ENCODE results near the gene CDH23.

The CDH23 gene

DNA sequence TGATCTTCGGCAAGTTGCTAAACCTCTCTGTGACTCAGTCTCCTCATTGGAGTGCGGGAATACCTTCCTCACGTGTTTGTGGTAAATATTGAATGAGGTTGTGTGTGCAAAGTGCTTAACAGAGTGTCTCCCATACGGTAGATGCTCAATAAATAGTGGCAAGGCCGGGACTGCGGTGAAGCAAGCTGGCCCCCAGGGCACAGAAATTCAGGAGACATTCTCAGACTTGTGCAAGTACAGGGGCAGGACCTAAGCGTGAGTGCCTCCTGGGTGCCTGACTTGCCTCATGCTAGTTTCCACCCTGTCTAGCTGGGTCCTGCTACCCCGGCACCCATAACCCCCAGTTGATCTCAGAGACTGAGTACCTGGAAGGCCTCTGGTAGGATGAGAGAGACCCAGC is 97.8 kb downstream of the CDH23 start:
- DNase-seq = no peak

DNA sequence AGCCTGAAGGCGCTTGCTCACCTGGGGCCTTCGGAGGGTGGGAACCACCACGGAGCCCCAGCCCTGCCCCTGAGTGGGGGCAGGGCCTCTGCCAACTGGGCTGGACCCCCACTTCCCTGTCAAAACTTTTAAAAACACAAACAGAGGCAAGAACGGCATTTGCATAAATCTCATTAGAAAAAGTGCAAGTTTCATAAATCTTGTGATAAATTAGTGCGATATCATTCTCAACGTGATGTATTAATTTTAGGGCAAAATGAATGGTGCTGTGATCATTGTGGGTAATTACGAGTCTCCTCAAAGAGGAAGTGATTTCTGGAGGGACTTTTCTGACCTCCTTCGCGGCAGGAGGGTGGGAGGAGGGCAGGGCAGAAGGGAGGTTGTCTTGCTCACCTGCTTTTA is 98.3 kb downstream of the CDH23 start:
- no peak for DNase-seq

DNA sequence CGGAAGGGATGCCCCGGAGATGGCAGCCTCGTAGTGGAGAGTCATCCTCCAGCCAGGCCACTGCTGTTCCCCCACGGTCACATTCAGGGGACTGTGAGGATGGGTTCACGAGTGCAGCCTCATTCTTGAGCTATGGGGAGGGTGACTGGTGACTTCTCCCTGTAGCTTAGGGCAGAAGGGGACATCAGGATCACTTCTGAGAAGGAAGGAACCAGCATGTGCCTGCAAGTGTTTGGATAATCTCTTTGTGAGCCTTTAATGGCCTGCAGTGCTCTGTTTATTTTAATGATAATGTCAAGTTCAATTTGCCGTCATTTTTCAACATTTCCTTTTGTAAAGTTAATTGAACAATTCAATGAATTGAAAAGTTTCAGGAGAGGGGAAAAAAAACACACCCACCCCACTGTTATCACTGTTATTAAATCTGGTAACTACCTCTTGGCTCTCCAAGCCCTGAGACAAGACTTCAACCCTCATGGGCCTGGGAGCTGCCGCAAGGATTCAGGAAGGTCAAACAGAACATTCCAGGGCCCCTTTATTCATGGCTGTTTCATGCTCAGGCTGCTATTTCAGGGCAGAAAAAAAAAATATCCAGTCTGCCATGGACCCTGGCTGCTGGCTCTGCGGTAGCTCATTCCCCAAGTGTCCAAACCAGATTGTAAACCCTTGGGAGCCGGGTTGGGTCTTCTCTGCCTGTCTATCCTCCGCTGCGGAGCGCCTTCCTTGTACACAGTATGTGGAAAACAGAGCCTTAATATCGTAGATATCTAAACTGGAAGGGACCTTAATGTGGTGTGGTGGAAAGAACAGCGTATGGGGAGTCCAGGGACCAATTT is 100.4 kb downstream of the CDH23 start:
- DNase-seq = no peak

DNA sequence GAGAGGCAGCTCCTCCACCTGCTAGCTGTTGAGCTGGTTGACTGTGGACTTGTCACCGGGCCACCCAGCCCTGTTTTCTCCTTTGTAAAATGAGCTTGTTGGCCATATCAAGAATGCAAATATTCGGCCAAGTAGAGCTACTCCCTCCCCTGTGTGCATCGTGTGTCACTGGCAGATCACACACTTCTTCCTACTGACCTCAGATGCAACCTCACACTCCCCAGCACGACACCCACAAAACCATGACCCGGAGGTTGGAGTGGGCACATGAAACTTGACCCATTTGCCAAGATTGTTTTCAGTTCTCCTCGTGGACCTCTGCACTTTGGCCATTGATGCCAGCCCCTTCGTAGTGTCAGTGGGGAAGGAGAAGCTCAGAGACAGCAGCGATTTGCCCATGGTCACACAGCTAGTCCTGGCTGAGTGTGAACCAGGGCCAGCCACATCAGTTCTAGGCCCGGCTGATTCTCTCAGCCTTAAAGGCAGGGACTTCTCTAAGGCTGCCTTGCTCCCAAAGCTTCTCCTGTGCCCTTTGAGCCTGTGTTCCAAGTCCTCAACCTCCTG is 101.1 kb downstream of the CDH23 start:
- DNase-seq = no peak

DNA sequence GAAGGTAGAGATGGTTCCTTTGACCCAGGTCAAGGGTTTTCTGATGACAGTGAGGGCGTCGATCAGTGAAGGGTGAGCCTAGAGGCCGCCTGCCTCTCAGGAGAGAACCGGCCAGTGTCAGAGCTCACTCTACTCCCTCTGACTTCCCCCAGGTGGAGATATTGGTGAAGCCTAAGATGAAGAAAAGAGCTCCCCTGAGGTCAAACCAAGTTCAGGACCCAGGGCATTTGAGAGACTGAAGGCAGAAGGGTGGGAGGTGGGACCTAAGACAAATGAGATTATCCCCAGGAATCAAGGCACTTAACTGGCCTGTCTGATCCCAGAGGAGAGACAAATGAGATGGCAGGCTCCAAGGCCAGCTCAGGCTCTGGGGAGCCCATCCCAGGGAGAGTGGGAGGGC is 104.7 kb downstream of the CDH23 start:
- no peak for DNase-seq

DNA sequence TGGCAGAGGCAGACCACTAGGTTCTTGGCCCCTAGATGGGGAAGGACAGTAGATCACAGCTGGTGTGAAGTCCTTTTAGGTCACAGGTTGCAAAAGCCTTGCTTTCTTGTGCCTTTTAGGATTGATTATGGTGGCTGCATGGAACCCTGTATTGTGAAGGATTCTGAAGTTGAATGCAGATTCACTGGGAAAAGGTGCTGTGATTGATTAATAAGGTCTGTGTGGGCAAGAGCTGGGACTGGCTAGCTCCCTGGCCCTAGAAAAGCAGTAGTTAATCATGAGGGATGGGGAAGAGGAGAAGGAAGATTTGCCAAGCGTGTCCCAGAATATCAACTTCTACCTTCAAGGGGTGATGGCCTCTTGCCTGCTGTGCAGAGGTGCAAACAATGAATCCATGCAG is 105.5 kb downstream of the CDH23 start:
- DNase-seq = no peak

DNA sequence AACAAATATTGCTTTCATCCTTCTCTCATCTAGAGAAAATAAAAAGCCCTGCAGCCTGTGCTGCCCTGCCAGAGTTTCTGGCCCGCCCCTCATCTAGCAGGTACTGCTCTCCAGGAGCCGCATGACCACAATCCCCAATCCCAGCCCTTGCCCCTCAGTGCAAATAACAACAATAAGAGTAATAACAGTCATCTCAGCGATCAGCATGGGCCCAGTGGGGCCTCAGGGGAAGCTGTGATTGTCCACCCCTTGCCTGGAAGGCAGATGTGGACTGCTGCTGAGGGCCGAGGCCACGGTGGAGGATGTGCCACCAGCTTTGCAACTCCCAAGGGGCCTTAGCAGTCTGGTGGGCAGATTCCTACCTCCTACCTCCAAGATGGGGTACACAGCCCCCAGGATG is 106.1 kb downstream of the CDH23 start:
- DNase-seq = no peak

DNA sequence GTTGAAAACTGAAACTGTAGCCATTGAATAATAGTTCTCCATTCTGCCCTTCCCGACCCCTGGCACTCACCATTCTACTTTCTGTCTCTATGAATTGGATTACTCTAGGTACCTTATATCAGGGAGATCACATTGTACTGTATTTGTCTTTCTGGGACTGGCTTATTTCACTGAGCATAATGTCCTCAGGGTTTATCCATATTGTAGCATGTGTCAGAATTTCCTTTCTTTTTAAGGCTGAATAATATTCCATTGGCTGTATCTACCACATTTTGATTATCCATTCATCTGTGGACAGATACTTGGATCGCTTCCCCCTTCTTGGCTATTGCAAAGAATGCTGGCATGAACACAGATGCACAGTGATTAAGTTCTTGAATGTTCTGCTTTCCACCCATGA is 107.4 kb downstream of the CDH23 start:
- no peak for DNase-seq

DNA sequence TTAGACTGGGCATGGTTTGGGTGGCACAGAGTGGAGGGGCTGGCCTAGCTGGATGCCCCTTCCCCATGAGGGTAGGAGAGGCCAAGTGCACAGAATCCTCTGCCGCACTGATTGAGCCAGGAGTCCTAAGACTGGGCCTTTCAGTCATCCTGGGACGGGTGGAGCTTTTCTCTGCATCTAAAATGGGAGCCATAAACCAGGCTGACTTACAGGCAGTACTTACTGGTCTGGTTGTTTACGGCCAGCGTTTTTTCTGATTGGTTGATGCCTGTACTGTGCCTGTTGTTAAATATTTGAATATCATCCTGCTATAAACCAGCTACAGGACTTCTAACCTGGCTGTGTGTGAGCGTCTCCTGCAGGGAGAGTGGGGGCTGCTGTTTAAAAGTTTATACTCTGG is 107.8 kb downstream of the CDH23 start:
- no peak for DNase-seq

DNA sequence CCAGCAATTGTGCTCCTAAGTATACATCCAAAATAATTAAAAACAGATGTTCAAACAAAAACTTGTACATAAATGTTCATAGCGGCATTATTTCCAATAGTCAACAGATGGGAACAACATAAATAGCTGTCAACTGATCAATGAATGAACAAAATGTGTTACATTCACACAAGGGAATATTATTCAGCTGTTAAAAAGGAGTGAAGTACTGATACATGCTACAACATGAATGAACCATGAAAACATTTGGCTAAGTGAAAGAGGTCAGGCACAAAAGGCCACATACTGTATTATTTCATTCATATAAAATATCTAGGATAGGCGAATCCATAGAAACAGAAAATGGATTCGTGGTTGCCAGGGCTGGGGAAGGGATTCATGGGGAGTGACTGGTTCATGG is 109.1 kb downstream of the CDH23 start:
- no peak for DNase-seq

DNA sequence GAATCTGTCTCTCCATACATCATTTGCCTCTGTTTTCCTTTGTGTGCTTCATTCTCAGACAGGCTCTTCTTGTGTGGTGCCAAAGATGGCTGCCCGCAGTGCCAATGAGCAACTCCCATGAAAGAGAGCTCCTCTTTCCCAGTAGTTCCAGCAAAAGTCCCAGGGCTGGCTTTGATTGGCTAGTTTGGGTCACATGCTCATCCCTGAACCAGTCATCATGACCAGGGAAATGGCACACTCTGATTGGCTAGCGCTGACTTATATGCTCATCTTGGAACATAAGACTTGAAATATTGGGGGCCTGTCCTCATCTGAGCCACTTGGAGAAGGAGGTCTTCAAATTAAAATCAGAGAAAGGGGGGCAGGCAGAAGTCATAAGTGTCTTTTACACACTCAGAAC is 112.7 kb downstream of the CDH23 start:
- DNase-seq = no peak

DNA sequence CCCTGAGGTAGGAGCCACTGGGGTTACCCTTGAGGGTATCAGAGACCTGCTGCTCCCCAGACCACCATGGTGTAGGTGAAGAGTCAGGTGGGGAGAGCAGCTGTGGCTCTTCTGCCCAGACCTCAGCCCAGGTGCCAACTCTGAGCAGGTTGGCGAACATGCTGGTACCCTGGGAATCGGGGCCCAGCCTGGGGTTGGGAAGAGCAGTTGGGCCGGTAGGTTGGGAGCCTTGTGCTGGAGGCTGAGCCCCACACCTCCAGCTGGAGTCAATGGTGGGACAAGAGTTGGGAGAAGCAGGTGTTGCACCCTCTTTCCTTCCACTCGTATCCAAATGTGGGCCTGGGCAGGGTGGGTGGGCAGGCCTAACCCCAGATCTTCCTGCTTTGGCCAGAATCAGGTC is 114.5 kb downstream of the CDH23 start:
- DNase-seq = no peak

DNA sequence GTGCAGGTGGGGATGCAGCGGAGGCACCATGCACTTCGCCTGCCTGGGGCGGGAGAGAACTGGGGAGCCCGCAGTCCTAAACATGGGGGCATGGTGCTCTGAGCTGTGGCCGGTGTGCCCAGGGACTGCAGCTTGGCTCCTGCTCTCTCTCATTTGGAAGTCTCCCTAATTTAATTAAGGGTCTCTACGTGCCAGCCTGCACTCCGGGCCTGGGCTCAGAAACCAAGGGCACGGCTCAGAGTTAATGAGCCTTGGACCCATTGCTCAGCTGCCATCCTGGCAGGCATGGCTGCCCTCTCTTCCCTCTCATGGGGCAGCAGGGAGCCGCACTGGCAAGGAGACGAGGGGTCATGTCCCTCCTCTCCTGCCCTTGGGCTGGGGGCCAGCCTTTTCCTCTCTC is 115.6 kb downstream of the CDH23 start:
- no peak for DNase-seq

DNA sequence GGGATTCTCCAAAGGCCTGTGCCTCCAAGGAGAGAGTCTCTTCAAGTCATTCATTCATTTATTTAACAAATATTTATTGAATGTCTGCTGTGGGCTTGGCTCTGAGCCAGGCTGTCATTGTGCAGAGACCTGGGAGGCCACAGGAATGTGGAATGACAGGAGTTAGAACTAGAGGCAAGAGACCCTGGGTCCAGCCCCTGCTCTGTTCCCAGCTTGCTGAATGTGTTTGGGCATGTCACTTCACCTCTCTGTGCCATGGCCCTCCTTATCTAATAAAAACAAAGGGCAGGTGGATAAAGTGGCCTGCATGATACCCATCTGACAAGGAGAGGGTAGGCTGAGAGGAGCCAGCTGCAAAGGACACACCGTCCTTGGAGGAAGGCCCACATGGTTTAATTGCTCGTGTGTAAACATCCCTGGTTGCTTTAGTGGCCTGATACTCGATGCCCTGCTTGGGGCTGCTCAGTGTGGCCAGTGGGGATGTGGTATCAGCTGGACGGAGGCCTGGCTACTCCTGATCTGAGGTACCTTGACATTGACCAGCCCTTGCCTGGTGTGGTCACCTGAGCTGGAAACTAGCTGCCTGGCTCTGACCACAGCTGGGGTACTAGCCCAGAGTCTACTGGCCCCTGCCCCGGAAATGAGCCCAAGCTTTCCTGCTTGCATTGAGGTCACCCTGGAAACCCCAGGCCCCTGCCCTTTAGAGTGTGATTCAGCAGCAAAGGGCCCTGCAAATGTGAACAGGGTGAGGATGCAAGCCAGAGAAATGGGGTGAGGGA is 116.2 kb downstream of the CDH23 start:
- no peak for DNase-seq

DNA sequence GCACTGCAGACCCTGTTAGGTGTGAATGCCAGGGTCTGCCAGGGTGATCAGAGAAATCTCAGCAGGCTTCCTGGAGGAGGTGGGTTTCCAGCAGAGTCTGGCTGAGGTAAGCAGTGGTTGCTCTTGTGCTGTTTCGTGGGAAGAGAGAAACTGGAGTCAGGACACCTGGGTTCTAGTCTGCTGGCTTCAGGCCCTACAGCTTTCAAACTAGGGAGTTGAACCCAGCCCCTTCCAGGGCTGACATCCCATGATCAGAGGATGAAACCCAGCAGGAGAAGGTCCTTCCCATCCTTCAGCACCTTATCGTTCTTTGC is 116.8 kb downstream of the CDH23 start:
- no peak for DNase-seq

DNA sequence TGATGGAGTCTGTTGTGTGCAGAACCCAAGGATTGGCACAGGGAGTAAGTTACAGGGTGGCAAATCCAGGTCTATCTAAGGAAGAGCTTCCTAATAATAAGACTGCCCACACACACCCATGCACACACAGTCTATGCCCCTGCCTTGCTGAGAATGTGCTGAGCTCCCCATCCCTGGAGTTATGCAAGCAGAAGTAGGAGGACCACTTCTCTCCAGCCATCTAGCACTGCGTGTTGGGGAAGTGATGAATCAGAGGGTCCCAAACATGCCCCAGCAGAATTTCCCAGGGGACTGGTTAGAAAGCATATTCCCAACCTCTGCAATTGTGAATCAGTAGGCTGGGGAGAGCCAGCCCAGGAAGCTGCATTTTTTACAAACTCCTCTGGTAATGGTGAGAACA is 117.2 kb downstream of the CDH23 start:
- no peak for DNase-seq

DNA sequence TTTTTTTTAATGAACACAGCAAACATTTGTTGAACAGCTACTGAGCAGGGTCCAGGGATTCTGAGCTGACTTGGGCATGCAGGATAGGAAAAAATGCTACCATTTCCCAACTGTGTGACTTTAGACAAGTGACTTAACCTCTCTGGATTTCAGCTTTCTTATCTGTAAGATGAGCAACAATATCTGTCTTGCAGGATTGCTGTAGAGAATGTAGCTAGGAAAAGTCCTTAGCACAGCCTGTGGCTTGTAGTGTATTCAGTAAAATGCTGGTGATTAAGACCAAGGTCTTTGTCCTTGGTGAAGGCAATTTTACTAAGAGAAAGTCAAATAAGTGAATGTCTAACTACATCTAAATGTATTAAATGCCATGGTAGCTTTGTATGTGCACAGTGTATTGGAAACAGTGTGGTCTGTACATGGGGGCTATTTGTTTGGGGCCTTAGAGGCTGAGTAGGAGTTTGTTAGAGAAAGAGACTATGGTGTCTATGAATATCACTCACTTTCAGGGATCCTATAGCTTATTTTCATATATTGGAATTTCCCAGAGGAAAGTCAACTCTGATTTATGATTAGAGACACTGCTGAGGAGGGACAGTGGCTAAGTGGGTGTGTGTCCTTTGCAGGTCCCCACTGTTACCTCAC is 118.9 kb downstream of the CDH23 start:
- DNase-seq = no peak

DNA sequence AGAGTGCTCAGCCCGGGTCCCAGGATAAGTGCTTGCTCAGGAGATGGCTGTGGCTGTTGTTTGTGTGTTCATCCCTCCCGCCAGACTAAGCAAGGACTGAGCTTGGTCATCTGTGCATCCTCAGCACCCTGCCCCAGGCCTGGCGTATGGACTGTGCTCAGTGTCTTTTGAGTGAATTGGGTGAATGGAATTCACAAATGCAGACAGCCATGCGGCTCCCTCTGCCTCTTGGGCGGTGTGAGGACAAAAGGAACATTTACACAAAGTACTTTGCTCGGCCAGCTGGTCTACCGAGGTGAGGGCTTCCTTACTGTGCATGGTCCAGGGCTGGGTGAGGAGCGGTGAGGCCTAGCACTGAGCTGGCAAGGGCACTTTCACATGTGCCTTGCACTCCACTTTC is 120.2 kb downstream of the CDH23 start:
- no peak for DNase-seq

DNA sequence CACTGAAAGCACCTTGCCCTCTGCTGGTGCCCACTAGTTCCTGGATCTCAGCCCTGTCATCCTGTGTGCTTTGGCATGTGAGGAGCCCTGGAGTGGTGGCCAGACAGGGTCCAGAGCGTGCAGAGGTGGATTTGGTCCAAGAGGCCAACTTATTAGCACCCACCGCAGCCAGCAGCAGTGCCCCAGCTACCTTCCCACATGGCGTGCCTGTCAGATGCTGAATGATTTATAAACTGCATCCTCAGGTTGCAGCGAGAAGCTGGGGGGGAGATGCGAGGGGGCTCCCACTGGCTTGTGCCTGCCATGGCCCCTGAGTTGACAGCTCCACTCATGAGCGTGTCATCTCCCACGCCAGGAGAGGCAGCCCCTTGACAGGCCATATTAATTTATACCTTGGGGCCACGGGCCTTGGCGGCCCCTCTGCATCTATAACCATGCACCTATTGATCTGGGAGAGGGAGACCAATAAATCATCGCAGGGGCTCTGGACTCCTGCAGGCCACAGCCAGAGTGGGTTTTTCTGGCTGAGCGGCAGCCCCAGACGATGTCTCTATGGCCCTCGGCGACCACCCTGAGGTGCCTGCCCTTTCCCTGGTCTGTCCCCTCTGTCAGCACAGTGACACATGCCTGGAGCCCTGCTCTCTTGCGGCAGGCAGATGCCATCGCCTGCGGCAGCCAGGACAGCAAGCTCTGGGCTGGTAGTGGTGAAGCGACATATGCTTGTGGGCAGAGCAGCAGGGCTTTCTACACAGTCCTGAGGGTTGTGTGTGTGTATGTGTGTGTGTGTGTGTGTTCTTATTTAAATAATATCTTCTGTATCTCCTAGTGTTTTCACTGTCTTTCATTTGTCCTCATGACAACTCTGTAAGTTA is 120.8 kb downstream of the CDH23 start:
- DNase-seq = no peak

DNA sequence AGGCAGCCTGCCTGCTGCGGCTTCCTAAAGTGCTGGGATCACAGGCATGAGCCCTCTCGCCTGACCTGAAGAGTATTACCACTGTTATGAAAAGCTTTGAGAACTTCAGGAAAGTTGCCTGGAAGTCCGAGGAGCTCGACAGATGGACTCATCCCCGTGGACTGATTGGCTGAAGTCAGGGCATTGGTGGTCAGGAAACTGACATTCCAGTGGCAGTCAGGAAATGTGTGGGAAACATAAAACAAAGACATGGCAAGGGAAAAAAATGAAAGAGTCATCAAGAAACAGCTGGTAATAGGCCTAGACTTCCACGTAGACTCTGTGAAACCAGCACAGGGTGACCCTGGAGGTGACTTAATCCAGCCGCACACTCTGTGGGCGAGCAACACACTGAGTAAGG is 123.3 kb downstream of the CDH23 start:
- DNase-seq = no peak

DNA sequence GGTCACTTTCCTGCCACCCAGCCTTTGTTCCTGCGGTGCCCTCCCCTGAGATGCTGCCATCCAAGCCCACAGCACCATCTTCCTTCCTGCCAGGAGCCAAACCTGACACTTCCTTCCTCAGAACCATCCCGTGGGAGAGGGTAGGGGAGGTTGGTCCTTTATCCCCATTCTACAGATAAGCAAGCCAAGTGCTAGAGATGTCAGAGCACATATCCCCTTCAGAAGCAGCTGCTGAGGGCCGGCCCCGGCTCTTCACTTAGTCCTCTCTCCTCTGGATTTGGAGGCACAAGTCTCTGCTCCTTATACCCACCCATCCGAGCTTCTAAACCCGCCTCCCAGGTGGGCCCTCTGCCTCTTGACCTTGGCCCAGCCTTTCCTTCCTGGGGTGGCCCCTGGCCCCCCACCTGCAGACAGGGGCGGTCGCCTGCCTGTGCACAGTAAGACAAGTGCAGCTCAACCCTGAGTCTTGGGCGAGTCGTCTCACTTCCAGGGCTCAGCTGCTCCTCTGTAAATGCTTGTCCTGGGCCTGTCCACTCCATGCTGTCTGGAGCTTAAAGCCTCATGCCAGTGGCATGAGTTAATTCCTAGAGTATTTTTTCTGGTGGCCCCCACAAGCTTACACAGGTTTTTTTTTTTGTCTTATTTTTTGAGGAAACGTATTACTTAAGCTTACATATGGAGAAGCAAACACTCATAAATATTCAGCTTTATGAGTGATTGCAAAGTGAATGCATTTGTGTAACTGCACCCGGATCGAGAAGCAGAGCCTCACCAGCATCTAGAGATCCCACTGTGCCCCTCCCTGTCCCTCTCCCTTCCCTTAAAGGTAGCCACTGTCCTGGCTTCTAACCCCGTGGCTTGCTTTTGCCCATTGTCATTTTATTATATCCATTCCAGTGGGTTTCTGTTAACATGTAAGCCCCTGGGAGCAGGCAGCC is 125.1 kb downstream of the CDH23 start:
- no peak for DNase-seq
